Cardiac fibroblast (primary cell): ENCODE measurements around the gene TLE4.
A peak's percentile ranks its signal among the peaks of the same experiment; 100 is the strongest.

Experiments used
- DNase-seq, 2 donors: peaks; one replicate each; pipeline versions ENCODE4 v3.0.0 to v3.0.0-alpha.2; 2010; ENCODE audit warnings: low read depth in 2 of 2
- H3K4me3 ChIP-seq, 2 donors: replicated peaks in 1 of 2; 1 replicate in 1 of 2; 2 replicates in 1 of 2; pipeline ENCODE4 v1.5.1; 2011; ENCODE audit warnings: low read depth in 2 of 2, low read length in 2 of 2, mild to moderate bottlenecking in 2 of 2, moderate library complexity in 1 of 2
- CTCF ChIP-seq: IDR thresholded peaks from one replicate; pipeline ENCODE4 v1.5.1; 2011; ENCODE audit warnings: low read depth, mild to moderate bottlenecking, low read length, inconsistent platforms

TLE4 gene

GRCh38 chr9:79583952-79584654 is 12.3 kb downstream of the TLE4 start:
- no peak for DNase-seq
- no peak overlapping the region for H3K4me3 ChIP-seq
- no peak for TF ChIP-seq CTCF

- DNase-seq: no peak
- H3K4me3 ChIP-seq: no peak overlapping the region
These were observed 12.9 kb downstream of the TLE4 start for GRCh38 chr9:79584655-79584982.

GRCh38 chr9:79588488-79589223 is 16.9 kb downstream of the TLE4 start:
- no peak for DNase-seq
- no peak for TF ChIP-seq CTCF
- H3K4me3 ChIP-seq: no peak overlapping the region

More at GRCh38 chr9:79584655-79584982, 12.9 kb downstream of the TLE4 start:
- TF ChIP-seq CTCF: no peak

GRCh38 chr9:79591458-79591857 is 19.7 kb downstream of the TLE4 start:
- no peak for DNase-seq
- TF ChIP-seq CTCF: no peak
- no peak overlapping the region for H3K4me3 ChIP-seq

GRCh38 chr9:79592726-79593493 is 21.1 kb downstream of the TLE4 start:
- peak in 1 of 2 donors; percentile 28 for DNase-seq
- H3K4me3 ChIP-seq: no peak overlapping the region
- no peak for TF ChIP-seq CTCF

GRCh38 chr9:79598562-79599345 is 27.0 kb downstream of the TLE4 start:
- TF ChIP-seq CTCF: no peak
- no peak overlapping the region for H3K4me3 ChIP-seq
- DNase-seq: no peak
